Activated naive CD4-positive, alpha-beta T cell treated with anti-CD3 and anti-CD28 coated beads, Interleukin-2, amount 50 U/mL, for 72 hours (primary cell): ENCODE measurements around the gene ARMC5. TPM values are rescaled to one million over a fixed set of nuclear protein-coding genes. Genes with fewer than 3 reads are reported as not detected.
"Not testable (repeated sequence)": the region's sequence is repeated elsewhere in the genome, so short reads cannot be mapped to it uniquely, and the experiment has no call there.

ENCODE experiments used
- ATAC-seq, 2 donors: fragments of 150-1000 bp; cut with Tn5 transposase; 2 replicates each; pipeline ENCODE4 v1.10.0; 2021; ENCODE audit warnings: mild to moderate bottlenecking in 2 of 2, moderate library complexity in 2 of 2
- DNase-seq, 2 donors: peaks; one replicate each; pipeline ENCODE4 v3.0.0; 2021 to 2022; ENCODE audit warnings: low spot score in 2 of 2
- H3K27ac Mint-ChIP-seq, 2 donors: one replicate each; pipeline ENCODE4 v1.8.0; 2022; ENCODE audit warnings: mild to moderate bottlenecking in 2 of 2, mixed read lengths in 2 of 2
- H3K36me3 Mint-ChIP-seq, 2 donors: one replicate each; pipeline ENCODE4 v1.8.0; 2022; ENCODE audit warnings: mixed read lengths in 2 of 2
- H3K9me3 Mint-ChIP-seq, 2 donors: one replicate each; pipeline ENCODE4 v1.8.0; 2022; ENCODE audit warnings: mixed read lengths in 2 of 2
- total RNA-seq, 2 donors: library from RNA; stranded (reverse); gene quantifications; one replicate each; pipeline ENCODE4 v1.2.3, GENCODE V29; 2022

The ARMC5 gene
- total RNA-seq, 2 donors from 2014 or later, result 8.6 to 9.2 TPM

- no peak within 1 kb of the TSS for H3K27ac Mint-ChIP-seq
- no peaks in the 10 kb centered on the region for H3K36me3 Mint-ChIP-seq
- DNase-seq (no peak), ATAC-seq (no peak)
- H3K9me3 Mint-ChIP-seq, result no peaks in the 10 kb centered on the region
Observed at GRCh38 chr16:31428279-31428597, 31.1 kb upstream of the ARMC5 start, which contains the start of gene COX6A2. Gene COX6A2 (minus strand): TSS chr16:31428360. CDS start chr16:31428325, 35 bp downstream.

GRCh38 chr16:31428638-31429247, 30.6 kb upstream of the ARMC5 start:
- ATAC-seq, result peak in 1 of 2 donors; percentile 43
- Mint-ChIP-seq H3K36me3 (no peaks in the 10 kb centered on the region), H3K27ac (no peak overlapping the region), H3K9me3 (no peaks in the 10 kb centered on the region)
- DNase-seq, result no peak

GRCh38 chr16:31429314-31429713, 30.0 kb upstream of the ARMC5 start:
- no peak overlapping the region for H3K27ac Mint-ChIP-seq
- H3K9me3 Mint-ChIP-seq, result no peaks in the 10 kb centered on the region
- ATAC-seq (no peak), DNase-seq (no peak)
- no peaks in the 10 kb centered on the region for H3K36me3 Mint-ChIP-seq

DNA sequence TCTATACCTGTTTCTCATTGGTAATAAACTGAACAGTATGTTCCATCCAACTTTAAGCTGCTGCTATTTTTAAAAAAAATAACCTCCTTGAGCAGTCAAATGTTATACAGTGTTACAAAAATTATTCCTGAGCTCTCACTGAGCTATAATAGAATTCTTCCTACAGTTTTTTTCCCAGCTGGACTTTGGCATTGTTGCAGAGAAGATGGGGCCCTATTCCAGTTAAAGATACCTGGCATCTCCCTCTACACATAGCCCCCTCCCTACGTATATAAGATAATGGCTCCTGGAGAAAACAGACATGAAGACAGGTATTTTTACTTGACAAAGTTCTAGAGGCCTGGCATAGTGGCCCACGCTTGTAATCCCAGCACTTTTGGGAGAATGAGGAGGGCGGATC, 29.5 kb upstream of the ARMC5 start:
- DNase-seq, result no peak
- ATAC-seq, result no peak
- Mint-ChIP-seq H3K27ac (no peak overlapping the region), H3K36me3 (no peaks in the 10 kb centered on the region), H3K9me3 (no peaks in the 10 kb centered on the region)

GRCh38 chr16:31430380-31431052, 28.8 kb upstream of the ARMC5 start:
- H3K27ac Mint-ChIP-seq, result no peak overlapping the region
- ATAC-seq, result peak; percentile 57 to 80
- no peaks in the 10 kb centered on the region for H3K36me3 Mint-ChIP-seq

GRCh38 chr16:31435341-31436220, 23.7 kb upstream of the ARMC5 start:
- DNase-seq, result no peak
- Mint-ChIP-seq H3K9me3 (no peaks in the 10 kb centered on the region), H3K36me3 (no peaks in the 10 kb centered on the region), H3K27ac (no peak overlapping the region)
- no peak for ATAC-seq

More at GRCh38 chr16:31430380-31431052, 28.8 kb upstream of the ARMC5 start:
- no peak for DNase-seq
- H3K9me3 Mint-ChIP-seq, result no peaks in the 10 kb centered on the region

DNA sequence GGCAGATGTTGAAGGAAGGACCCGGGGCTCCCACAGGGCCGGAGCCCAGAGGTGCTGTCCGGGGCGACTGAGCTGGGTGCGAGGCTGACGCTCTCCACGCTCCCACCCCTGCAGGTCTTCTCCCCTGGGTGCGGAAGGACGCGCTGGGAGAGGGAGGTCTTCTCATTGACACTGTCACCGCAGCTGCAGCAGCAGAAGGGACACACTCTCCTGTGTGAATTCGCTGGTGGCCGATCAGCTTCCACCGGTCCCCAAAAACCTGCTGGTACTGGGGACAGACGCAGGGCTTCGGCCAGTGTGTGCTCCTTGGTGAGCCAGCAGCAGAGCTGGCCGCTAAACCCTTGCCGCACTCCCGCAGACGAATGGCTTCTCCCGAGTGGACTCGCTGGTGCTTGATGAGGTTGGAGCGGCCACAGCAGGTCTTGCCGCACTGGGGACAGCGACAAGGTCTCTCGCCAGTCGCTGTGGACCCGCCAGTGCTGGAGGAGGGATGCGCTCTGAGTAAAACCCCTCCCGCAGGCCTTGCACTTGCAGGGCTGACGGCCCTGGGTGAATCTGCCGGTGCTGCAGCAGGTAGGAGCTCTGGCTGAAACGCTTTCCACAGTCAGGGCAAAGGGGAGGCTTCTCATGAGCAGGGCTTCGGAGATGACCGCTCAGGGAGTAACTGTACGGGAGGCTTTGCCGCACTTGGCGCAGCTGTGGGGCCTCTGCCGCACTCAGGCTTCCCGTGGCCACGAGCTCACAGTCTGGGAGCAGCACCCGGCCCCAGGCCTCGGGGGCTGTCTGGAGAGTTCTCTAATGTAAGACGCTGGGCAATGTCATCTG, 22.9 kb upstream of the ARMC5 start:
- Mint-ChIP-seq H3K27ac (no peak overlapping the region), H3K36me3 (no peaks in the 10 kb centered on the region), H3K9me3 (no peaks in the 10 kb centered on the region)
- no peak for ATAC-seq
- DNase-seq, result no peak

GRCh38 chr16:31438414-31438813, 20.9 kb upstream of the ARMC5 start:
- DNase-seq, result no peak
- Mint-ChIP-seq H3K27ac (no peak overlapping the region), H3K36me3 (no peaks in the 10 kb centered on the region), H3K9me3 (no peaks in the 10 kb centered on the region)
- ATAC-seq, result no peak

DNA sequence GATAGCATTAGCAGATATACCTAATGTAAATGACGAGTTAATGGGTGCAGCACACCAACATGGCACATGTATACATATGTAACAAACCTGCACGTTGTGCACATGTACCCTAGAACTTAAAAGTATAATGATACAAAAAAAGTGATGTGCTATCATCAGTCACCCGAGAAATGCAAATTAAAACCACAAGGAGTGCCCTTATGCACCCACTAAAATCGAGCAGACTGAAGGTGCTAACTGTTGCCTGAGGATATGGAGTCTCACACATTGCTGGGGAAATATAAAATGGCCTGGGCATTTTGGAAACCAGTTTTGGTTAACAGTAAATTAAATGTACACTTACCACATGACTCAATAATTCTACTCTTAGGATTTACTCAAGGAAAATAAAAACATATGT, 20.3 kb upstream of the ARMC5 start:
- peak in 1 of 2 donors; percentile 21 for ATAC-seq
- DNase-seq, H3K27ac Mint-ChIP-seq, H3K36me3 Mint-ChIP-seq, H3K9me3 Mint-ChIP-seq: not testable (repeated sequence)

DNA sequence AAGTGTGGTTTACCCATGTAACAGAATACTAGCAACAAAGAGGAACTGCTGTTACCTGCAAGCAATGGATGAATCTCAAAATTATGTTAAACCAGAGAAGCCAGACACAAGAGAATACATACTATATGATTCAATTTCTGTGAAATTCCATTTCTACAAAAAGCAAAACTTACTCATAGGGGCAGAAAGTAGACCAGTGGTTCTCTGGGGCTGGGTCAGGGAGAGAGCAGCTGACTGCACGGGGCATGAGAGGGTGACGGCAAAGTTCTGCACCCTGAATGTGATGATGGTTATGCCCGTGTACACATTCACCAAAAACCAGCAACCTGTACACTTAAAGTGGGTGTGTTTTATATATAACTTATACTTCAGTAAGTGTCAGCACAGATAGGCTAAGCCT, 19.8 kb upstream of the ARMC5 start:
- ATAC-seq, result peak in 1 of 2 donors; percentile 36
- Mint-ChIP-seq H3K27ac (no peak overlapping the region), H3K36me3 (no peaks in the 10 kb centered on the region), H3K9me3 (no peaks in the 10 kb centered on the region)
- DNase-seq, result no peak

GRCh38 chr16:31440516-31441184, 18.7 kb upstream of the ARMC5 start:
- Mint-ChIP-seq H3K36me3 (no peaks in the 10 kb centered on the region), H3K27ac (no peak overlapping the region), H3K9me3 (no peaks in the 10 kb centered on the region)
- DNase-seq (no peak), ATAC-seq (no peak)

GRCh38 chr16:31441956-31442355, 17.3 kb upstream of the ARMC5 start:
- Mint-ChIP-seq H3K27ac (no peak overlapping the region), H3K9me3 (no peaks in the 10 kb centered on the region), H3K36me3 (no peaks in the 10 kb centered on the region)
- no peak for DNase-seq
- no peak for ATAC-seq

- H3K27ac Mint-ChIP-seq, DNase-seq, ATAC-seq, H3K36me3 Mint-ChIP-seq, H3K9me3 Mint-ChIP-seq: not testable (repeated sequence)
Observed at GRCh38 chr16:31445931-31446330, 13.4 kb upstream of the ARMC5 start.

DNA sequence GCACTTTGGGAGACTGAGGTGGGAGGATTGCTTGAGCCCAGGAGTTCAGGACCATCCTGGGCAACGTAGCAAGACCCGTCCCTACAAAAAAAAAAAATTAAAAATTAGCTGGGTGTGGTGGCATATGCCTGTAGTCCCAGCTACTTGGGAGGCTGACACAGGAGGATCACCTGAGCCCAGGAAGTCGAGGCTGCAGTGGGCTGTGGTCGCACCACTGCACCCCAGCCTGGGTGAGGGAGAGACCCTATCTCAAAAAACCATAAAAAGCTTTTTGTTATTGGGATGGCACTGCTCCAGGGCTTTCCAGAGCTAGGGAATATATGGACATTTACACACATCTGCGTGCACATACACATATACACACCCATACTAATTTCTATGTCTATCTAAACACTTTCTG, 8.1 kb upstream of the ARMC5 start:
- Mint-ChIP-seq H3K27ac (no peak overlapping the region), H3K9me3 (no peaks in the 10 kb centered on the region), H3K36me3 (peaks cover 0 to 8% of the 10 kb centered on the region in 2 donors)
- DNase-seq (no peak), ATAC-seq (no peak)

- Mint-ChIP-seq H3K9me3 (no peaks in the 10 kb centered on the region), H3K27ac (no peak overlapping the region), H3K36me3 (peaks cover 0 to 8% of the 10 kb centered on the region in 2 donors)
- DNase-seq (no peak), ATAC-seq (no peak)
Observed at GRCh38 chr16:31451681-31452351, 7.5 kb upstream of the ARMC5 start.
